ENCODE measurements around the gene CAD.

GRCh38 chr2:27178469-27178868 is 38.7 kb upstream of the CAD start:
- no peak for TF ChIP-seq CTCF (IDR thresholded peaks at IDR 0.05)
- TF ChIP-seq EP300 (IDR thresholded peaks at IDR 0.05), result no peak

Measured in ovary (tissue), 3 donors.